H9 (cell line): ENCODE measurements around the gene WDR91. TPM values are rescaled to one million over a fixed set of nuclear protein-coding genes. Genes with fewer than 3 reads are reported as not detected.

ENCODE experiments used
- DNase-seq: peaks from one replicate; pipeline ENCODE4 v3.0.0-alpha.2; 2017
- H2AFZ ChIP-seq: one replicate; pipeline ENCODE4 v1.6.1; 2013; ENCODE audit warnings: mild to moderate bottlenecking, low read length, control low read depth, moderate library complexity
- H2AK5ac ChIP-seq: 2 replicates; pipeline ENCODE4 v1.6.1; 2013; ENCODE audit warnings: low read length, control low read depth, mixed read lengths; ENCODE audit not compliant: insufficient read length
- H2BK120ac ChIP-seq: one replicate; pipeline ENCODE4 v1.6.1; 2013; ENCODE audit warnings: low read depth, mild to moderate bottlenecking, low read length, control low read depth, inconsistent platforms; ENCODE audit not compliant: poor library complexity, severe bottlenecking
- H2BK12ac ChIP-seq: 2 replicates; pipeline ENCODE4 v1.6.1; 2013; ENCODE audit warnings: low read length, control low read depth, mixed read lengths, low read depth; ENCODE audit not compliant: insufficient read length
- H2BK15ac ChIP-seq: 2 replicates; pipeline ENCODE4 v1.6.1; 2013; ENCODE audit warnings: low read depth, low read length, control low read depth
- H2BK20ac ChIP-seq: one replicate; pipeline ENCODE4 v1.6.1; 2013; ENCODE audit warnings: low read depth, mild to moderate bottlenecking, low read length, control low read depth, inconsistent platforms; ENCODE audit not compliant: poor library complexity, severe bottlenecking
- H2BK5ac ChIP-seq: 2 replicates; pipeline ENCODE4 v1.6.1; 2013; ENCODE audit warnings: low read length, control low read depth, mixed read lengths; ENCODE audit not compliant: insufficient read length
- H3K14ac ChIP-seq: 2 replicates; pipeline ENCODE4 v1.6.1; 2013; ENCODE audit warnings: low read length, control low read depth; ENCODE audit not compliant: insufficient read depth
- H3K18ac ChIP-seq: 2 replicates; pipeline ENCODE4 v1.6.1; 2013; ENCODE audit warnings: low read depth, mild to moderate bottlenecking, mixed read lengths, low read length, control low read depth; ENCODE audit not compliant: insufficient read length
- H3K23ac ChIP-seq: 2 replicates; pipeline ENCODE4 v1.6.1; 2013; ENCODE audit warnings: low read length, control low read depth, mixed read lengths, low read depth; ENCODE audit not compliant: insufficient read length
- H3K23me2 ChIP-seq: 2 replicates; pipeline ENCODE4 v1.6.1; 2013; ENCODE audit warnings: low read depth, mild to moderate bottlenecking, mixed read lengths, low read length, control low read depth; ENCODE audit not compliant: insufficient read length, poor library complexity, severe bottlenecking
- H3K27ac ChIP-seq: 2 replicates; pipeline ENCODE4 v1.5.1; 2013; ENCODE audit warnings: low read length, control low read depth, mixed read lengths, low read depth; ENCODE audit not compliant: insufficient read length
- H3K27me3 ChIP-seq: 2 replicates; pipeline ENCODE4 v1.6.1; 2013; ENCODE audit warnings: low read length, control low read depth, inconsistent platforms; ENCODE audit not compliant: insufficient read depth
- H3K4ac ChIP-seq: 2 replicates; pipeline ENCODE4 v1.6.1; 2013; ENCODE audit warnings: low read depth, mild to moderate bottlenecking, control low read depth, inconsistent platforms, low read length, moderate library complexity
- H3K4me1 ChIP-seq: 2 replicates; pipeline ENCODE4 v1.6.1; 2013; ENCODE audit warnings: low read length, control low read depth, inconsistent platforms; ENCODE audit not compliant: insufficient read depth
- H3K4me2 ChIP-seq: 2 replicates; pipeline ENCODE4 v1.6.1; 2013; ENCODE audit warnings: low read length, control low read depth, mixed read lengths; ENCODE audit not compliant: insufficient read length, insufficient read depth
- H3K56ac ChIP-seq: 2 replicates; pipeline ENCODE4 v1.6.1; 2013; ENCODE audit warnings: low read depth, mild to moderate bottlenecking, mixed read lengths, low read length, control low read depth; ENCODE audit not compliant: insufficient read length
- H3K79me1 ChIP-seq: 2 replicates; pipeline ENCODE4 v1.6.1; 2013; ENCODE audit warnings: low read depth, mild to moderate bottlenecking, moderate library complexity, low read length, control low read depth, inconsistent platforms; ENCODE audit not compliant: insufficient read depth, poor library complexity, severe bottlenecking
- H3K79me2 ChIP-seq: 2 replicates; pipeline ENCODE4 v1.6.1; 2013; ENCODE audit warnings: low read length, control low read depth, inconsistent platforms; ENCODE audit not compliant: insufficient read depth
- H3K9ac ChIP-seq: 2 replicates; pipeline ENCODE4 v1.6.1; 2013; ENCODE audit warnings: low read length, control low read depth, mixed read lengths; ENCODE audit not compliant: insufficient read length; ENCODE audit errors: extremely low read depth
- H3K9me3 ChIP-seq: one replicate; pipeline ENCODE4 v1.6.1; 2013; ENCODE audit warnings: low read depth, low read length, inconsistent platforms; ENCODE audit not compliant: control insufficient read depth
- H3T11ph ChIP-seq: one replicate; pipeline ENCODE4 v1.6.1; 2013; ENCODE audit warnings: mild to moderate bottlenecking, low read length, control low read depth, inconsistent platforms
- H4K20me1 ChIP-seq: one replicate; pipeline ENCODE4 v1.6.1; 2013; ENCODE audit not compliant: control insufficient read depth, insufficient read length, insufficient read depth
- H4K5ac ChIP-seq: 2 replicates; pipeline ENCODE4 v1.6.1; 2013; ENCODE audit warnings: low read depth, mild to moderate bottlenecking, mixed read lengths, low read length, control low read depth; ENCODE audit not compliant: insufficient read length
- H4K8ac ChIP-seq: replicated peaks from 2 replicates; pipeline ENCODE4 v1.6.1; 2013; ENCODE audit warnings: low read length, control low read depth, mixed read lengths, low read depth; ENCODE audit not compliant: insufficient read length
- H4K91ac ChIP-seq: 2 replicates; pipeline ENCODE4 v1.6.1; 2013; ENCODE audit warnings: low read depth, mild to moderate bottlenecking, moderate library complexity, mixed read lengths, low read length, control low read depth; ENCODE audit not compliant: insufficient read length
- H3K27ac Mint-ChIP-seq, 3 experiments: 2 replicates in 2 of 3; 3 replicates in 1 of 3; pipeline ENCODE4 v1.8.0; 2020 to 2021; ENCODE audit warnings: mixed read lengths in 3 of 3, mild to moderate bottlenecking in 1 of 3, moderate library complexity in 1 of 3
- H3K27me3 Mint-ChIP-seq: 2 replicates; pipeline ENCODE4 v1.8.0; 2021; ENCODE audit warnings: low read depth, mild to moderate bottlenecking, moderate library complexity, mixed read lengths
- H3K36me3 Mint-ChIP-seq, 3 experiments: 2 replicates in 2 of 3; 3 replicates in 1 of 3; pipeline ENCODE4 v1.8.0; 2020 to 2021; ENCODE audit warnings: low read depth in 3 of 3, mixed read lengths in 3 of 3; ENCODE audit not compliant: insufficient read depth in 1 of 3
- H3K4me1 Mint-ChIP-seq, 2 experiments: 2 replicates each; pipeline ENCODE4 v1.8.0; 2020; ENCODE audit warnings: mixed read lengths in 2 of 2
- H3K4me3 Mint-ChIP-seq, 2 experiments: 2 replicates in 1 of 2; 3 replicates in 1 of 2; pipeline ENCODE4 v1.8.0; 2020 to 2021; ENCODE audit warnings: mild to moderate bottlenecking in 2 of 2, mixed read lengths in 2 of 2, moderate library complexity in 1 of 2
- H3K9me3 Mint-ChIP-seq, 2 experiments: 2 replicates in 1 of 2; 3 replicates in 1 of 2; pipeline ENCODE4 v1.8.0; 2020; ENCODE audit warnings: mild to moderate bottlenecking in 2 of 2, mixed read lengths in 2 of 2, moderate library complexity in 1 of 2
- CTCF ChIP-seq: fragments of 200-600 bp; sonication (generic); conservative IDR thresholded peaks from 3 replicates; pipeline ENCODE4 v1.8.0; 2021; ENCODE audit warnings: antibody characterized with exemption, mild to moderate bottlenecking
- WGBS: extraction: QIAGEN DNeasy Blood & Tissue Kit; methylation state at CpG from one replicate; pipeline ENCODE4 v1.1.7; 2013; ENCODE audit warnings: missing lambda C conversion rate, low lambda C conversion rate, mixed read lengths; ENCODE audit not compliant: insufficient read length; ENCODE audit errors: extremely low coverage; 5-methylcytosine and 5-hydroxymethylcytosine counted together
- total RNA-seq: library from RNA; stranded (reverse); gene quantifications from 2 replicates; pipeline ENCODE4 v1.2.1, GENCODE V29; 2021

Gene WDR91
- total RNA-seq, 1 experiment from 2014 or later = 9.4 TPM

- Mint-ChIP-seq H3K4me1 (peaks cover 12 to 21% of the 10 kb centered on the region in 2 experiments), H3K4me3 (no peak overlapping the region), H3K36me3 (peaks cover 50 to 82% (median 81%) of the 10 kb centered on the region in 3 experiments), H3K9me3 (peaks cover 52 to 54% of the 10 kb centered on the region in 2 experiments), H3K27ac (no peak overlapping the region), H3K27me3 (peaks cover 5% of the 10 kb centered on the region)
- H2BK12ac ChIP-seq = no peak overlapping the region
- no peak overlapping the region for H4K5ac ChIP-seq
- H3K4me1 ChIP-seq = peaks cover 4% of the 10 kb centered on the region; the same call in 1 of the 2 replicates
- no peak overlapping the region for H2BK120ac ChIP-seq
- H2BK5ac ChIP-seq = no peak overlapping the region
- H2AK5ac ChIP-seq = no peak overlapping the region
- H2BK15ac ChIP-seq = no peak overlapping the region
- H3K79me1 ChIP-seq = no peaks in the 10 kb centered on the region
- H4K20me1 ChIP-seq = no peaks in the 10 kb centered on the region
- no CpG with 5 or more reads among the region's 2 CpGs for WGBS
- no peak overlapping the region for H3K4ac ChIP-seq
- no peak overlapping the region for H3K4me2 ChIP-seq
- no peak overlapping the region for H4K8ac ChIP-seq
- H3T11ph ChIP-seq = no peak overlapping the region
- H3K27me3 ChIP-seq = no peaks in the 10 kb centered on the region
- no peak overlapping the region for H3K27ac ChIP-seq
- no peak overlapping the region for H3K14ac ChIP-seq
- H3K23ac ChIP-seq = no peak overlapping the region
- H3K9ac ChIP-seq = no peak overlapping the region
- DNase-seq = no peak
- no peak for TF ChIP-seq CTCF
- no peak overlapping the region for H3K18ac ChIP-seq
- H4K91ac ChIP-seq = no peak overlapping the region
- H3K79me2 ChIP-seq = no peaks in the 10 kb centered on the region
- no peak overlapping the region for H2AFZ ChIP-seq
- no peak overlapping the region for H3K56ac ChIP-seq
- H2BK20ac ChIP-seq = no peak overlapping the region
- H3K23me2 ChIP-seq = no peaks in the 10 kb centered on the region
- no peaks in the 10 kb centered on the region for H3K9me3 ChIP-seq
These were observed 51.8 kb downstream of the WDR91 start for GRCh38 chr7:135159359-135160085.
